MM.1S (cell line): Measurements from ENCODE around the gene CCBE1.

Experiments
- DNase-seq: peaks from one replicate; pipeline ENCODE4 v3.0.0-alpha.2; 2015
- H2AFZ ChIP-seq: fragments of 300-600 bp; sonication (generic); 2 replicates; pipeline ENCODE4 v1.6.0; 2016; ENCODE audit warnings: antibody characterized with exemption, low read length
- H3F3A ChIP-seq: fragments of 300-600 bp; sonication (generic); 2 replicates; pipeline ENCODE4 v1.6.1; 2016; ENCODE audit warnings: mild to moderate bottlenecking, antibody characterized with exemption, low read length, moderate library complexity, mixed read lengths; ENCODE audit not compliant: insufficient read depth
- H3K27ac ChIP-seq: fragments of 300-600 bp; sonication (generic); 2 replicates; pipeline ENCODE4 v1.5.1; 2016; ENCODE audit warnings: mild to moderate bottlenecking, low read length
- H3K27me3 ChIP-seq: fragments of 300-600 bp; sonication (generic); replicated peaks from 2 replicates; pipeline ENCODE4 v1.6.0; 2016; ENCODE audit warnings: low read length; ENCODE audit not compliant: insufficient read depth
- H3K36me3 ChIP-seq: fragments of 300-600 bp; sonication (generic); replicated peaks from 2 replicates; pipeline ENCODE4 v1.6.1; 2016; ENCODE audit warnings: mild to moderate bottlenecking, low read length, mixed read lengths; ENCODE audit not compliant: insufficient read depth
- H3K4me1 ChIP-seq: fragments of 300-600 bp; sonication (generic); 2 replicates; pipeline ENCODE4 v1.6.1; 2016; ENCODE audit warnings: low read length, mixed read lengths
- H3K4me2 ChIP-seq: fragments of 300-600 bp; sonication (generic); 2 replicates; pipeline ENCODE4 v1.6.0; 2016; ENCODE audit warnings: low read depth, low read length
- H3K4me3 ChIP-seq: fragments of 300-600 bp; sonication (generic); 2 replicates; pipeline ENCODE4 v1.5.1; 2016; ENCODE audit warnings: low read length, mixed read lengths
- H3K79me2 ChIP-seq: fragments of 300-600 bp; sonication (generic); 2 replicates; pipeline ENCODE4 v1.6.1; 2016; ENCODE audit warnings: mixed run types, low read length, mixed read lengths
- H3K9ac ChIP-seq: fragments of 300-600 bp; sonication (generic); 2 replicates; pipeline ENCODE4 v1.6.1; 2016; ENCODE audit warnings: low read length, mixed read lengths
- H3K9me2 ChIP-seq: fragments of 300-600 bp; sonication (generic); replicated peaks from 2 replicates; pipeline ENCODE4 v1.6.1; 2016; ENCODE audit warnings: mild to moderate bottlenecking, low read length, mixed read lengths; ENCODE audit not compliant: insufficient read depth
- H3K9me3 ChIP-seq: fragments of 300-600 bp; sonication (generic); replicated peaks from 2 replicates; pipeline ENCODE4 v1.6.1; 2016; ENCODE audit warnings: mild to moderate bottlenecking, low read length, mixed read lengths; ENCODE audit not compliant: insufficient read depth
- H4K20me1 ChIP-seq: fragments of 300-600 bp; sonication (generic); 2 replicates; pipeline ENCODE4 v1.6.1; 2016; ENCODE audit warnings: mild to moderate bottlenecking, low read length, moderate library complexity, mixed read lengths; ENCODE audit not compliant: insufficient read depth
- CTCF ChIP-seq: fragments of 300-600 bp; sonication (generic); IDR thresholded peaks from 2 replicates; pipeline ENCODE4 v1.5.1; 2016; ENCODE audit warnings: antibody characterized with exemption, low read length, mixed read lengths
- EZH2 ChIP-seq: fragments of 300-600 bp; sonication (generic); optimal IDR thresholded peaks from 2 replicates; pipeline ENCODE3; 2017; ENCODE audit warnings: low read depth, mild to moderate bottlenecking, antibody characterized with exemption, low read length, mixed read lengths
- EZH2phosphoT487 ChIP-seq: fragments of 300-600 bp; sonication (generic); IDR thresholded peaks from 2 replicates; pipeline ENCODE4 v1.6.1; 2018; ENCODE audit warnings: antibody characterized with exemption, low read length

The CCBE1 gene

GRCh38 chr18:59697236-59697932 lies at the start of gene CCBE1:
CCBE1 (minus strand) TSS chr18:59697423.
- H2AFZ ChIP-seq, result no peak within 1 kb of the TSS
- no peaks in the 10 kb centered on the region for H3K9me3 ChIP-seq
- no peaks in the 10 kb centered on the region for H3K9me2 ChIP-seq
- H3K27ac ChIP-seq, result no peak within 1 kb of the TSS
- H3K9ac ChIP-seq, result no peak within 1 kb of the TSS
- H3K4me1 ChIP-seq, result no peaks in the 10 kb centered on the region
- peak within 1 kb of the TSS; percentile 17; the same call in 1 of the 2 replicates for H3K4me3 ChIP-seq
- no peak for DNase-seq
- TF ChIP-seq EZH2, result no peak
- TF ChIP-seq CTCF, result peak; percentile 43
- H3K79me2 ChIP-seq, result no peaks in the 10 kb centered on the region
- no peaks in the 10 kb centered on the region for H4K20me1 ChIP-seq
- H3K27me3 ChIP-seq, result no peaks in the 10 kb centered on the region
- H3K36me3 ChIP-seq, result no peaks in the 10 kb centered on the region
- no peaks in the 10 kb centered on the region for H3F3A ChIP-seq
- peak within 1 kb of the TSS; percentile 37; the same call in 1 of the 2 replicates for H3K4me2 ChIP-seq

GRCh38 chr18:59744271-59744721 lies 47.1 kb upstream of the CCBE1 start:
- no peak overlapping the region for H3K27ac ChIP-seq
- TF ChIP-seq EZH2phosphoT487, result no peak
- no peak for TF ChIP-seq EZH2
- no peak for TF ChIP-seq CTCF
- H3K9ac ChIP-seq, result no peak overlapping the region
- no peaks in the 10 kb centered on the region for H3K9me2 ChIP-seq
- H3K27me3 ChIP-seq, result no peaks in the 10 kb centered on the region
- H3F3A ChIP-seq, result no peaks in the 10 kb centered on the region
- H3K9me3 ChIP-seq, result no peaks in the 10 kb centered on the region
- no peaks in the 10 kb centered on the region for H3K79me2 ChIP-seq
- H3K4me1 ChIP-seq, result no peaks in the 10 kb centered on the region
- H3K36me3 ChIP-seq, result no peaks in the 10 kb centered on the region
- H3K4me2 ChIP-seq, result no peak overlapping the region
- DNase-seq, result no peak
- no peak overlapping the region for H2AFZ ChIP-seq
- no peaks in the 10 kb centered on the region for H4K20me1 ChIP-seq
- H3K4me3 ChIP-seq, result no peak overlapping the region

- Histone ChIP-seq H3K36me3 (no peaks in the 10 kb centered on the region), H3K4me2 (no peak overlapping the region), H3K27me3 (no peaks in the 10 kb centered on the region), H4K20me1 (no peaks in the 10 kb centered on the region), H3K27ac (no peak overlapping the region), H3K9ac (no peak overlapping the region), H2AFZ (no peak overlapping the region), H3K4me1 (no peaks in the 10 kb centered on the region), H3K79me2 (no peaks in the 10 kb centered on the region), H3K9me3 (no peaks in the 10 kb centered on the region), H3K9me2 (no peaks in the 10 kb centered on the region), H3K4me3 (no peak overlapping the region), H3F3A (no peaks in the 10 kb centered on the region)
- DNase-seq, result no peak
- TF ChIP-seq EZH2phosphoT487 (no peak), CTCF (no peak), EZH2 (no peak)
Measured at GRCh38 chr18:59743566-59743965, 46.3 kb upstream of the CCBE1 start.
